ENCODE measurements around the gene RMND5B.
A peak's percentile ranks its signal among the peaks of the same experiment; 100 is the strongest.
"Not testable (repeated sequence)": the region's sequence is repeated elsewhere in the genome, so short reads cannot be mapped to it uniquely, and the experiment has no call there.

The RMND5B gene

GRCh38 chr5:178130576-178131445 is at the start of gene RMND5B:
Gene RMND5B, plus strand, starts transcription at chr5:178131014. Its CDS starts 7,106 bp downstream, at chr5:178138120.
- DNase-seq, result peak; percentile 84

- no peak for DNase-seq
These were observed 49.1 kb upstream of the RMND5B start for GRCh38 chr5:178081571-178082243.

- no peak for DNase-seq
These were observed 46.9 kb upstream of the RMND5B start for GRCh38 chr5:178083922-178084321.

- DNase-seq, result no peak
These were observed 45.5 kb upstream of the RMND5B start for GRCh38 chr5:178085316-178085715.

GRCh38 chr5:178086266-178086665 is 44.5 kb upstream of the RMND5B start:
- no peak for DNase-seq

GRCh38 chr5:178087199-178087598 is 43.6 kb upstream of the RMND5B start:
- DNase-seq, result not testable (repeated sequence)

- DNase-seq, result no peak
These were observed 40.0 kb upstream of the RMND5B start for GRCh38 chr5:178090856-178091255.

GRCh38 chr5:178093134-178093533 is 37.7 kb upstream of the RMND5B start:
- DNase-seq, result no peak

- DNase-seq, result no peak
These were observed 36.5 kb upstream of the RMND5B start for GRCh38 chr5:178094345-178094744.

GRCh38 chr5:178098685-178099084 is 32.1 kb upstream of the RMND5B start:
- DNase-seq, result no peak

GRCh38 chr5:178103612-178104011 is 27.2 kb upstream of the RMND5B start:
- no peak for DNase-seq

- DNase-seq, result no peak
These were observed 26.3 kb upstream of the RMND5B start for GRCh38 chr5:178104492-178104891.

- DNase-seq, result no peak
These were observed 24.7 kb upstream of the RMND5B start for GRCh38 chr5:178106086-178106485.

- DNase-seq, result no peak
These were observed 24.1 kb upstream of the RMND5B start for GRCh38 chr5:178106556-178107239.

- no peak for DNase-seq
These were observed 23.0 kb upstream of the RMND5B start for GRCh38 chr5:178107756-178108310.

- DNase-seq, result no peak
These were observed 22.4 kb upstream of the RMND5B start for GRCh38 chr5:178108446-178108845.

GRCh38 chr5:178108966-178109365 is 21.8 kb upstream of the RMND5B start:
- DNase-seq, result no peak

GRCh38 chr5:178110511-178110910 is 20.3 kb upstream of the RMND5B start:
- no peak for DNase-seq

GRCh38 chr5:178111925-178112324 is 18.9 kb upstream of the RMND5B start:
- DNase-seq, result no peak

GRCh38 chr5:178112545-178112944 is 18.3 kb upstream of the RMND5B start:
- no peak for DNase-seq

GRCh38 chr5:178113141-178113787 is 17.6 kb upstream of the RMND5B start, which contains the start of gene N4BP3:
Gene N4BP3, plus strand, starts transcription at chr5:178113532. Its CDS starts 6,052 bp downstream, at chr5:178119584.
- DNase-seq, result peak; percentile 84

- no peak for DNase-seq
These were observed 16.9 kb upstream of the RMND5B start for GRCh38 chr5:178113841-178114324.

Data from stimulated activated CD4-positive, alpha-beta T cell treated with anti-CD3 and anti-CD28 coated beads, Interleukin-4, amount 100 ng/mL, for 24 hours (primary cell).